Astrocyte (in vitro differentiated cells and primary cell): Measurements from ENCODE around the gene HCRTR1. TPM values are rescaled to one million over a fixed set of nuclear protein-coding genes. Genes with fewer than 3 reads are reported as not detected.
A peak's percentile ranks its signal among the peaks of the same experiment; 100 is the strongest.

ENCODE experiments used
- DNase-seq: peaks from one replicate; pipeline ENCODE4 v3.0.0-alpha.2; 2010; ENCODE audit warnings: low read depth
- FAIRE-seq: peaks from 2 replicates; lab custom pipeline; 2011; peaks lifted over from hg19 to GRCh38; lab: Jason Lieb, UNC
- H2AFZ ChIP-seq: 2 replicates; pipeline ENCODE4 v1.6.0; 2012; ENCODE audit warnings: low read depth, low read length, inconsistent platforms
- H3K27ac ChIP-seq: 2 replicates; pipeline ENCODE4 v1.5.1; 2011; ENCODE audit warnings: low read depth, low read length, inconsistent platforms
- H3K27me3 ChIP-seq: 2 replicates; pipeline ENCODE4 v1.6.0; 2011; ENCODE audit warnings: low read length, inconsistent platforms; ENCODE audit not compliant: insufficient read depth
- H3K36me3 ChIP-seq: 2 replicates; pipeline ENCODE4 v1.5.1; 2011; ENCODE audit warnings: low read length, inconsistent platforms; ENCODE audit not compliant: insufficient read depth
- H3K4me1 ChIP-seq: 2 replicates; pipeline ENCODE4 v1.5.1; 2011; ENCODE audit warnings: low read length, inconsistent platforms; ENCODE audit not compliant: insufficient read depth
- H3K4me2 ChIP-seq: 2 replicates; pipeline ENCODE4 v1.6.0; 2012; ENCODE audit warnings: low read length, inconsistent platforms
- H3K4me3 ChIP-seq: 2 replicates; pipeline ENCODE4 v1.5.1; 2011; ENCODE audit warnings: low read depth, mild to moderate bottlenecking, low read length, inconsistent platforms; ENCODE audit not compliant: insufficient read depth
- H3K79me2 ChIP-seq: 2 replicates; pipeline ENCODE4 v1.6.0; 2012; ENCODE audit warnings: mild to moderate bottlenecking, low read length, inconsistent platforms; ENCODE audit not compliant: insufficient read depth
- H3K9ac ChIP-seq: 2 replicates; pipeline ENCODE4 v1.6.0; 2012; ENCODE audit warnings: mild to moderate bottlenecking, low read length, inconsistent platforms
- H3K9me3 ChIP-seq: 2 replicates; pipeline ENCODE4 v1.5.1; 2012; ENCODE audit warnings: low read depth, mild to moderate bottlenecking, low read length, inconsistent platforms; ENCODE audit not compliant: insufficient read depth
- H4K20me1 ChIP-seq: 2 replicates; pipeline ENCODE4 v1.6.0; 2012; ENCODE audit warnings: low read length, inconsistent platforms; ENCODE audit not compliant: insufficient read depth
- H3K27ac Mint-ChIP-seq: one replicate; pipeline ENCODE4 v1.8.0; 2021; ENCODE audit warnings: mild to moderate bottlenecking, mixed read lengths; ENCODE audit not compliant: unreplicated experiment
- H3K27me3 Mint-ChIP-seq: one replicate; pipeline ENCODE4 v1.8.0; 2021; ENCODE audit warnings: low read depth, mixed read lengths; ENCODE audit not compliant: unreplicated experiment
- H3K36me3 Mint-ChIP-seq: one replicate; pipeline ENCODE4 v1.8.0; 2021; ENCODE audit warnings: low read depth, mixed read lengths; ENCODE audit not compliant: unreplicated experiment
- H3K4me1 Mint-ChIP-seq: one replicate; pipeline ENCODE4 v1.8.0; 2021; ENCODE audit warnings: low read depth, mixed read lengths; ENCODE audit not compliant: unreplicated experiment
- H3K4me3 Mint-ChIP-seq: one replicate; pipeline ENCODE4 v1.8.0; 2021; ENCODE audit warnings: mild to moderate bottlenecking, moderate library complexity, mixed read lengths; ENCODE audit not compliant: unreplicated experiment
- H3K9me3 Mint-ChIP-seq: one replicate; pipeline ENCODE4 v1.8.0; 2021; ENCODE audit warnings: mild to moderate bottlenecking, mixed read lengths; ENCODE audit not compliant: unreplicated experiment
- CTCF ChIP-seq: IDR thresholded peaks from 2 replicates; pipeline ENCODE4 v1.5.1; 2011; ENCODE audit warnings: low read depth, mild to moderate bottlenecking, inconsistent platforms, low read length, moderate library complexity; ENCODE audit not compliant: insufficient read depth
- EZH2 ChIP-seq: IDR thresholded peaks from 2 replicates; pipeline ENCODE4 v1.6.1; 2012; ENCODE audit warnings: mild to moderate bottlenecking, low read length, inconsistent platforms; ENCODE audit not compliant: insufficient read depth
- total RNA-seq: library from RNA; stranded (reverse); gene quantifications from 2 replicates; pipeline ENCODE4 v1.2.1, GENCODE V29; 2021

HCRTR1 gene
- total RNA-seq, 1 donor from 2014 or later: not detected

- no peak for FAIRE-seq
- no peaks in the 10 kb centered on the region for H3K9me3 Mint-ChIP-seq
- H2AFZ ChIP-seq: no peak overlapping the region
- H3K4me3 ChIP-seq: no peak overlapping the region
- peak overlapping the region; percentile 2 for H3K9ac ChIP-seq
- peaks cover 35% of the 10 kb centered on the region for H3K4me1 ChIP-seq
- H3K27ac Mint-ChIP-seq: no peak overlapping the region
- no peaks in the 10 kb centered on the region for H3K27me3 Mint-ChIP-seq
- H3K79me2 ChIP-seq: no peaks in the 10 kb centered on the region
- peak overlapping the region; percentile 67 for H3K4me2 ChIP-seq
- H3K27ac ChIP-seq: no peak overlapping the region
- no peaks in the 10 kb centered on the region for H3K9me3 ChIP-seq
- peaks cover 53% of the 10 kb centered on the region for H4K20me1 ChIP-seq
- peaks cover 23% of the 10 kb centered on the region for H3K36me3 Mint-ChIP-seq
- peaks cover 16% of the 10 kb centered on the region for H3K36me3 ChIP-seq
- peaks cover 35% of the 10 kb centered on the region for H3K4me1 Mint-ChIP-seq
- no peak overlapping the region for H3K4me3 Mint-ChIP-seq
- no peaks in the 10 kb centered on the region for H3K27me3 ChIP-seq
- no peak for TF ChIP-seq CTCF
- TF ChIP-seq EZH2: no peak
- no peak for DNase-seq
Observed at GRCh38 chr1:31627301-31627929, 9.9 kb downstream of the HCRTR1 start.

GRCh38 chr1:31627930-31628559 lies 10.6 kb downstream of the HCRTR1 start:
- no peak overlapping the region for H3K4me3 Mint-ChIP-seq
- FAIRE-seq: no peak
- no peaks in the 10 kb centered on the region for H3K27me3 ChIP-seq

More at GRCh38 chr1:31627930-31628559, 10.6 kb downstream of the HCRTR1 start:
- H3K27ac Mint-ChIP-seq: no peak overlapping the region
- peak; percentile 69 for DNase-seq
- H3K27me3 Mint-ChIP-seq: no peaks in the 10 kb centered on the region
- no peak overlapping the region for H3K4me3 ChIP-seq
- H3K27ac ChIP-seq: no peak overlapping the region
- peaks cover 60% of the 10 kb centered on the region for H4K20me1 ChIP-seq
- no peak overlapping the region for H2AFZ ChIP-seq
- H3K36me3 Mint-ChIP-seq: peaks cover 26% of the 10 kb centered on the region
- H3K79me2 ChIP-seq: no peaks in the 10 kb centered on the region
- peaks cover 20% of the 10 kb centered on the region for H3K36me3 ChIP-seq
- H3K9me3 ChIP-seq: no peaks in the 10 kb centered on the region
- H3K4me1 ChIP-seq: peaks cover 35% of the 10 kb centered on the region
- H3K9ac ChIP-seq: peak overlapping the region; percentile 2
- H3K4me1 Mint-ChIP-seq: peaks cover 35% of the 10 kb centered on the region
- TF ChIP-seq EZH2: no peak
- TF ChIP-seq CTCF: no peak
- H3K4me2 ChIP-seq: peak overlapping the region; percentile 67
- no peaks in the 10 kb centered on the region for H3K9me3 Mint-ChIP-seq
